Erythroblast (primary cell): ENCODE results near the gene LEUTX.

Source experiments
- GATA1 ChIP-seq: IDR thresholded peaks from 2 replicates; pipeline ENCODE4 v1.6.1; 2011; ENCODE audit warnings: low read depth, mild to moderate bottlenecking, control low read depth, low read length, moderate library complexity
- POLR2A ChIP-seq: IDR thresholded peaks from 2 replicates; pipeline ENCODE4 v1.6.1; 2011; ENCODE audit warnings: mild to moderate bottlenecking, low read length

DNA sequence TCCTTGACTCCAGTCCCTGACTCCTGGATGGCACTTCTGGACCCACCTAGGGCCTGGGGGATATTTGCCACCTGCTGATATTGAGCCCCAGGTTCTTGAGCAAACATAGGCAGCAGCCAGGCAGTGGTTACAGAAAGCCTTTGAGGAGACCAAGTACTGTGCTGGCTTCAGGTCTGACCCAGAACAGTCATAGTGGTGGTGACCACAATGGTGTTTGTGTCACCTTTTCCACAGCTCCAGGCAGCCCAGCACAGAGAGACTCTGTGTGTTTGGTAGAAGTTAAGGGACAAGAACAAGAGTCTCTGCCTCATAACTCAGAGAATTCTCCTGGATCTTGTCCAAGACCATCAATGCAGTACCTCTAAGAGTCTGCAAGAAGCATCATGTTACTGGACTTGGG is 26.3 kb upstream of the LEUTX start:
- no peak for TF ChIP-seq POLR2A
- no peak for TF ChIP-seq GATA1
